HCT116 (cell line): ENCODE measurements around the gene LEKR1. TPM values are rescaled to one million over a fixed set of nuclear protein-coding genes. Genes with fewer than 3 reads are reported as not detected.

ENCODE experiments used
- ATAC-seq: fragments of 200-7000 bp; cut with Tn5 transposase; 2 replicates; pipeline ENCODE4 v1.9.1; 2020; ENCODE audit warnings: mild to moderate bottlenecking, moderate library complexity
- BruUV-seq: library from RNA; stranded (reverse); fragments of 400-500 nt; replicated peaks from 2 replicates; lab custom pipeline; 2021; lab: Mats Ljungman, UMichigan
- CTCF ChIA-PET: fragments of 300-600 bp; sonication (Branson Sonifier 250); formaldehyde crosslinking; loops from one replicate; lab custom pipeline; 2021; ENCODE audit warnings: antibody characterized with exemption; lab: Charles Lee
- POLR2A ChIA-PET: fragments of 300-600, 350-600 bp; sonication (Branson Sonifier 250); formaldehyde crosslinking; loops from one replicate; lab custom pipeline; 2021; ENCODE audit warnings: antibody characterized with exemption; lab: Charles Lee
- RAD21 ChIA-PET, 2 experiments: fragments of 300-600 bp; sonication (Branson Sonifier 250); formaldehyde crosslinking; loops; one replicate each; lab custom pipeline; 2023; ENCODE audit warnings: low total read pairs in 2 of 2; ENCODE audit not compliant: uncharacterized antibody in 2 of 2, unreplicated experiment in 2 of 2, low non-redundant PET in 1 of 2; lab: Charles Lee
- DNase-seq: peaks from one replicate; pipeline ENCODE4 v3.0.0-alpha.2; 2010; ENCODE audit warnings: low read depth, low spot score
- H2AFZ ChIP-seq: fragments of 200-600 bp; shearing (Covaris generic), sonication (generic); 2 replicates; pipeline ENCODE4 v1.6.1; 2017; ENCODE audit warnings: low read depth, mixed run types, mixed read lengths, antibody characterized with exemption, low read length; ENCODE audit not compliant: poor library complexity, severe bottlenecking
- H3K27ac ChIP-seq: 2 replicates; pipeline ENCODE4 v1.5.1; 2012; ENCODE audit warnings: low read depth, low read length
- H3K27me3 ChIP-seq: fragments of 200-600 bp; sonication (generic); 2 replicates; pipeline ENCODE4 v1.6.1; 2016; ENCODE audit warnings: mixed run types, low read length, mixed read lengths; ENCODE audit not compliant: insufficient read depth
- H3K36me3 ChIP-seq, 2 experiments: fragments of 200-500 bp in 1 of 2; fragments of 200-600 bp in 1 of 2; sonication (Bioruptor generic) in 1 of 2; sonication (generic) in 1 of 2; 2 replicates each; pipeline versions ENCODE4 v1.5.1 to v1.6.1; 2014 to 2016; ENCODE audit warnings: low read length in 2 of 2, inconsistent platforms in 1 of 2, mixed read lengths in 1 of 2, mixed run types in 1 of 2; ENCODE audit not compliant: insufficient read depth in 2 of 2, control insufficient read depth in 1 of 2
- H3K4me1 ChIP-seq, 2 experiments: fragments of 200-600 bp in 1 of 2; sonication (generic) in 1 of 2; 2 replicates each; pipeline versions ENCODE4 v1.5.1 to v1.6.1; 2012 to 2017; ENCODE audit warnings: low read length in 2 of 2, inconsistent platforms in 1 of 2, mild to moderate bottlenecking in 1 of 2, mixed read lengths in 1 of 2, mixed run types in 1 of 2, moderate library complexity in 1 of 2; ENCODE audit not compliant: insufficient read depth in 2 of 2, control insufficient read depth in 1 of 2
- H3K4me2 ChIP-seq: fragments of 200-600 bp; sonication (generic); 2 replicates; pipeline ENCODE4 v1.6.1; 2017; ENCODE audit warnings: mixed run types, low read length, mixed read lengths
- H3K4me3 ChIP-seq, 2 experiments: fragments of 200-600 bp in 1 of 2; sonication (generic) in 1 of 2; replicated peaks in 1 of 2; 2 replicates each; pipeline ENCODE4 v1.5.1; 2011 to 2016; ENCODE audit warnings: low read length in 2 of 2, control low read depth in 1 of 2, low read depth in 1 of 2, mild to moderate bottlenecking in 1 of 2, mixed read lengths in 1 of 2, mixed run types in 1 of 2
- H3K79me2 ChIP-seq: fragments of 200-600 bp; sonication (generic); 2 replicates; pipeline ENCODE4 v1.6.1; 2017; ENCODE audit warnings: mild to moderate bottlenecking, mixed run types, low read length, moderate library complexity, mixed read lengths; ENCODE audit not compliant: insufficient read depth
- H3K9ac ChIP-seq: fragments of 200-600 bp; sonication (generic); 2 replicates; pipeline ENCODE4 v1.6.1; 2016; ENCODE audit warnings: low read length, mixed read lengths
- H3K9me2 ChIP-seq: fragments of 200-600 bp; sonication (generic), shearing (Covaris generic); 2 replicates; pipeline ENCODE4 v1.6.1; 2017; ENCODE audit warnings: mixed run types, mild to moderate bottlenecking, moderate library complexity; ENCODE audit not compliant: insufficient read depth
- H3K9me3 ChIP-seq, 2 experiments: fragments of 200-500 bp in 1 of 2; fragments of 200-600 bp in 1 of 2; sonication (Bioruptor generic) in 1 of 2; sonication (generic) in 1 of 2; 2 replicates each; pipeline ENCODE4 v1.6.1; 2014 to 2017; ENCODE audit warnings: low read length in 2 of 2, mixed read lengths in 2 of 2, inconsistent platforms in 1 of 2, low read depth in 1 of 2, mild to moderate bottlenecking in 1 of 2, mixed run types in 1 of 2, moderate library complexity in 1 of 2; ENCODE audit not compliant: control insufficient read depth in 1 of 2, insufficient read depth in 1 of 2
- H4K20me1 ChIP-seq: fragments of 200-600 bp; sonication (generic), shearing (Covaris generic); 2 replicates; pipeline ENCODE4 v1.6.1; 2017; ENCODE audit warnings: mixed run types, mild to moderate bottlenecking, moderate library complexity; ENCODE audit not compliant: insufficient read depth
- CEBPB ChIP-seq: IDR thresholded peaks from 2 replicates; pipeline ENCODE4 v1.6.1; 2012; ENCODE audit warnings: low read depth
- ELF1 ChIP-seq: IDR thresholded peaks from 2 replicates; pipeline ENCODE4 v1.6.1; 2012; ENCODE audit warnings: low read depth, borderline replicate concordance
- EZH2 ChIP-seq: fragments of 200-600 bp; sonication (generic); IDR thresholded peaks from 2 replicates; pipeline ENCODE4 v1.6.1; 2017; ENCODE audit warnings: antibody characterized with exemption, mixed run types
- EZH2phosphoT487 ChIP-seq: fragments of 200-600 bp; IDR thresholded peaks from 2 replicates; pipeline ENCODE4 v1.6.1; 2018; ENCODE audit warnings: antibody characterized with exemption, borderline replicate concordance
- FOSL1 ChIP-seq: IDR thresholded peaks from 2 replicates; pipeline ENCODE4 v1.6.1; 2012; ENCODE audit warnings: low read depth
- JUND ChIP-seq: IDR thresholded peaks from 2 replicates; pipeline ENCODE4 v1.6.1; 2012
- MAX ChIP-seq: IDR thresholded peaks from 2 replicates; pipeline ENCODE4 v1.6.1; 2012
- POLR2A ChIP-seq: IDR thresholded peaks from 2 replicates; pipeline ENCODE4 v1.7.0; 2011; ENCODE audit warnings: borderline replicate concordance; ENCODE audit not compliant: insufficient read depth, insufficient read length; ENCODE audit errors: extremely low read depth
- POLR2AphosphoS5 ChIP-seq: IDR thresholded peaks from 2 replicates; pipeline ENCODE4 v1.6.1; 2011; ENCODE audit warnings: mild to moderate bottlenecking, low read depth, low read length, moderate library complexity
- RAD21 ChIP-seq: IDR thresholded peaks from 2 replicates; pipeline ENCODE4 v1.6.1; 2012; ENCODE audit warnings: low read depth, mild to moderate bottlenecking
- SIN3A ChIP-seq: IDR thresholded peaks from 2 replicates; pipeline ENCODE4 v1.6.1; 2012; ENCODE audit warnings: low read depth
- SRF ChIP-seq: IDR thresholded peaks from 2 replicates; pipeline ENCODE4 v1.6.1; 2012; ENCODE audit warnings: low read depth
- YY1 ChIP-seq: IDR thresholded peaks from 2 replicates; pipeline ENCODE4 v1.6.1; 2011; ENCODE audit warnings: low read length, low read depth, moderate library complexity, mild to moderate bottlenecking; ENCODE audit not compliant: insufficient replicate concordance; ENCODE audit errors: extremely low read depth
- ZFX ChIP-seq: fragments of 450-650 bp; IDR thresholded peaks from 2 replicates; pipeline ENCODE4 v1.6.1; 2017
- ZNF274 ChIP-seq: fragments of 200-500 bp; sonication (Bioruptor generic); IDR thresholded peaks from 2 replicates; pipeline ENCODE4 v1.6.1; 2014; ENCODE audit warnings: mild to moderate bottlenecking, low read depth, low read length, inconsistent platforms
- intact Hi-C: fragments of 100-400 bp; cut with micrococcal nuclease; formaldehyde crosslinking; loops from 2 replicates; pipeline ENCODE4 v1.10.0; 2022
- total RNA-seq: library from RNA; stranded (reverse); gene quantifications from one replicate; pipeline ENCODE4 v1.2.1, GENCODE V29; 2021; ENCODE audit not compliant: unreplicated experiment

Gene LEKR1
- total RNA-seq, 1 experiment from 2014 or later: 2.1 TPM

GRCh38 chr3:157059661-157060060 is 233.5 kb downstream of the LEKR1 start:
- no peaks in the 10 kb centered on the region for H3K36me3 ChIP-seq
- POLR2A ChIA-PET: no interaction called here
- H3K9me3 ChIP-seq: no peaks in the 10 kb centered on the region
- RAD21 ChIA-PET: no interaction called here
- no peak overlapping the region for H3K9ac ChIP-seq
- no peak overlapping the region for H2AFZ ChIP-seq
- TF ChIP-seq ZNF274 (no peak), ELF1 (no peak), YY1 (no peak), RAD21 (no peak), CEBPB (no peak), JUND (no peak), EZH2 (no peak), SIN3A (no peak), ZFX (no peak), FOSL1 (no peak), SRF (no peak), EZH2phosphoT487 (no peak), POLR2AphosphoS5 (no peak), POLR2A (no peak), MAX (no peak)
- no peak overlapping the region for H3K27ac ChIP-seq
- no peak overlapping the region for H3K4me3 ChIP-seq
- CTCF ChIA-PET: no interaction called here
- no peaks in the 10 kb centered on the region for H3K9me2 ChIP-seq
- no peaks in the 10 kb centered on the region for H3K4me1 ChIP-seq
- H4K20me1 ChIP-seq: no peaks in the 10 kb centered on the region
- BruUV-seq: no TSS peak
- H3K4me2 ChIP-seq: no peak overlapping the region
- no peak for ATAC-seq
- no peaks in the 10 kb centered on the region for H3K79me2 ChIP-seq
- intact Hi-C loops: no loop called here
- no peak for DNase-seq
- no peaks in the 10 kb centered on the region for H3K27me3 ChIP-seq
